ENCODE measurements around the gene HSD3B1. TPM values are rescaled to one million over a fixed set of nuclear protein-coding genes. Genes with fewer than 3 reads are reported as not detected.

Gene HSD3B1
- polyA plus RNA-seq, 1 of the 3 experiments (the other 2 are of a cell fraction): not detected

DNA sequence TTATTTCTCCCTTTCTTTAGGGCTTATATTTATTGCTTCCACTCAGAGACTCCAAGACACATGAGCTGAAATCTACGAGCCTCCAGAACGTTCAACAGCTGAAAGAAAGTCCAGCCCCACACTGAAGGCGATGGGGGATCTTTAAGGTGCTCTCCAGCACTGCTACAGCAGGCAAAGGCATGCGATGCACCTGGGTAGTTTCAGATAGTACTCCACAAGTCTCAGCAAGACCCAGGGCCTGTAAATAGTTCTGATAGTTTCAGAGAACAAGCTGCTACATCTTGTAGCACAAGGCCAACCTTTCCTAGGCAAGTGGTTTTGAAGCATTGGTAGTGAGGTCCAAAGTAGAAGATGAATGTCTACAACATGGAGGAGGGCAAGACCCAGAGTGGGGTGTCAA, 2.2 kb upstream of the HSD3B1 start:
- Histone ChIP-seq H3K4me2 (no peak overlapping the region), H3K9me3 (no peaks in the 10 kb centered on the region), H3K27ac (ENCODE audit: low read depth in 2 of 2, low read length in 1 of 2) (no peak overlapping the region), H3F3A (replicated peaks; ENCODE audit: insufficient read depth) (no peaks in the 10 kb centered on the region), H3K36me3 (replicated peaks in 1 of 2; ENCODE audit: control insufficient read depth in 1 of 2, insufficient read depth in 2 of 2, low read length in 1 of 2) (no peaks in the 10 kb centered on the region), H3K9ac (no peak overlapping the region), H3K27me3 (ENCODE audit: insufficient read depth) (no peaks in the 10 kb centered on the region; the same call in 1 of the 2 replicates), H2AFZ (ENCODE audit: low read depth) (no peak overlapping the region), H4K20me1 (ENCODE audit: insufficient read depth) (no peaks in the 10 kb centered on the region), H3K4me1 (ENCODE audit: control insufficient read depth in 1 of 2, insufficient read depth in 2 of 2, low read depth in 1 of 2, low read length in 1 of 2) (no peaks in the 10 kb centered on the region), H3K79me2 (ENCODE audit: insufficient read depth) (no peaks in the 10 kb centered on the region), H3K4me3 (ENCODE audit: low read depth in 2 of 2, low read length in 1 of 2) (no peak overlapping the region), H3K9me2 (no peaks in the 10 kb centered on the region)
- CTCF ChIA-PET: no interaction called here
- POLR2A ChIA-PET: no interaction called here
- DNase-seq: no peak
- TF ChIP-seq CHD2 (IDR thresholded peaks at IDR 0.05; ENCODE audit: low read length, partially characterized antibody): no peak
- TF ChIP-seq, protein P1, sequence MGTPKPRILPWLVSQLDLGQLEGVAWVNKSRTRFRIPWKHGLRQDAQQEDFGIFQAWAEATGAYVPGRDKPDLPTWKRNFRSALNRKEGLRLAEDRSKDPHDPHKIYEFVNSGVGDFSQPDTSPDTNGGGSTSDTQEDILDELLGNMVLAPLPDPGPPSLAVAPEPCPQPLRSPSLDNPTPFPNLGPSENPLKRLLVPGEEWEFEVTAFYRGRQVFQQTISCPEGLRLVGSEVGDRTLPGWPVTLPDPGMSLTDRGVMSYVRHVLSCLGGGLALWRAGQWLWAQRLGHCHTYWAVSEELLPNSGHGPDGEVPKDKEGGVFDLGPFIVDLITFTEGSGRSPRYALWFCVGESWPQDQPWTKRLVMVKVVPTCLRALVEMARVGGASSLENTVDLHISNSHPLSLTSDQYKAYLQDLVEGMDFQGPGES (IDR thresholded peaks at IDR 0.05; ENCODE audit: low read depth, low read length): no peak
- TF ChIP-seq TAF1 (IDR thresholded peaks at IDR 0.05; ENCODE audit: borderline replicate concordance, low read depth, low read length): no peak
- TF ChIP-seq GABPA (IDR thresholded peaks at IDR 0.05; ENCODE audit: low read depth): no peak
- no peak for TF ChIP-seq SIN3A (IDR thresholded peaks at IDR 0.05; ENCODE audit: borderline replicate concordance, low read depth, low read length)
- TF ChIP-seq, protein P2, sequence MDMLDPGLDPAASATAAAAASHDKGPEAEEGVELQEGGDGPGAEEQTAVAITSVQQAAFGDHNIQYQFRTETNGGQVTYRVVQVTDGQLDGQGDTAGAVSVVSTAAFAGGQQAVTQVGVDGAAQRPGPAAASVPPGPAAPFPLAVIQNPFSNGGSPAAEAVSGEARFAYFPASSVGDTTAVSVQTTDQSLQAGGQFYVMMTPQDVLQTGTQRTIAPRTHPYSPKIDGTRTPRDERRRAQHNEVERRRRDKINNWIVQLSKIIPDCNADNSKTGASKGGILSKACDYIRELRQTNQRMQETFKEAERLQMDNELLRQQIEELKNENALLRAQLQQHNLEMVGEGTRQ (IDR thresholded peaks at IDR 0.05; ENCODE audit: borderline replicate concordance, low read depth, low read length): no peak
- TF ChIP-seq, protein P3, sequence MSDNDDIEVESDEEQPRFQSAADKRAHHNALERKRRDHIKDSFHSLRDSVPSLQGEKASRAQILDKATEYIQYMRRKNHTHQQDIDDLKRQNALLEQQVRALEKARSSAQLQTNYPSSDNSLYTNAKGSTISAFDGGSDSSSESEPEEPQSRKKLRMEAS (IDR thresholded peaks at IDR 0.05; ENCODE audit: low read depth): no peak
- WGBS (ENCODE audit: low lambda C conversion rate): 7% methylated on average over 4 of the region's 4 CpGs

DNA sequence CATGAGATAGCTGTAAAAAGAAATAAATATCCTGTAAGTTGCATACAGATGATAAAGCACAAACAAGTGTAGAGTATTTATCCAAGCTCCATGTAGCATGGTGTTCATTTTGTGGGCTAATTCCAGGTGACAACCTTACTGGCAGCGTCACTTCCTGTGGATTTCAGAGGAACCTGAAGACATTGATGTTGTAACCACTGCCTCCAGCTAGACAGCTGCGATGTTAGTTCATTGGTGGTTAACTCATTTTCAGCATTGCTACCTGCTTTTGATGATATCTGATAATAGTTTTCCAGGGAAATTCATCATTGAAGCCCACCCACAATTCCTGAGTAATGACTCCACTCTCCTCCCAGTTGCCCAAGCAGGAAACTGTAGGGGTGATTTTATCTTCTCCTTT, 3.0 kb downstream of the HSD3B1 start:
- ChIA-PET CTCF (no interaction called here), POLR2A (no interaction called here)
- Histone ChIP-seq H3K4me3 (ENCODE audit: low read depth in 2 of 2, low read length in 1 of 2) (no peak overlapping the region), H3K27me3 (ENCODE audit: insufficient read depth) (peaks cover 4% of the 10 kb centered on the region; the same call in 1 of the 2 replicates), H3K36me3 (replicated peaks in 1 of 2; ENCODE audit: control insufficient read depth in 1 of 2, insufficient read depth in 2 of 2, low read length in 1 of 2) (no peaks in the 10 kb centered on the region), H3K79me2 (ENCODE audit: insufficient read depth) (no peaks in the 10 kb centered on the region), H4K20me1 (ENCODE audit: insufficient read depth) (no peaks in the 10 kb centered on the region), H3F3A (replicated peaks; ENCODE audit: insufficient read depth) (no peaks in the 10 kb centered on the region), H3K4me2 (no peak overlapping the region), H3K4me1 (ENCODE audit: control insufficient read depth in 1 of 2, insufficient read depth in 2 of 2, low read depth in 1 of 2, low read length in 1 of 2) (no peaks in the 10 kb centered on the region), H3K9ac (no peak overlapping the region), H3K27ac (ENCODE audit: low read depth in 2 of 2, low read length in 1 of 2) (no peak overlapping the region), H3K9me2 (no peaks in the 10 kb centered on the region), H3K9me3 (no peaks in the 10 kb centered on the region), H2AFZ (ENCODE audit: low read depth) (no peak overlapping the region)
- no peak for DNase-seq
- 5% methylated on average over 2 of the region's 2 CpGs for WGBS (ENCODE audit: low lambda C conversion rate)
- TF ChIP-seq, protein P4, sequence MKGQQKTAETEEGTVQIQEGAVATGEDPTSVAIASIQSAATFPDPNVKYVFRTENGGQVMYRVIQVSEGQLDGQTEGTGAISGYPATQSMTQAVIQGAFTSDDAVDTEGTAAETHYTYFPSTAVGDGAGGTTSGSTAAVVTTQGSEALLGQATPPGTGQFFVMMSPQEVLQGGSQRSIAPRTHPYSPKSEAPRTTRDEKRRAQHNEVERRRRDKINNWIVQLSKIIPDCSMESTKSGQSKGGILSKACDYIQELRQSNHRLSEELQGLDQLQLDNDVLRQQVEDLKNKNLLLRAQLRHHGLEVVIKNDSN (IDR thresholded peaks at IDR 0.05; ENCODE audit: borderline replicate concordance, low read depth): no peak
- TF ChIP-seq, protein P5, sequence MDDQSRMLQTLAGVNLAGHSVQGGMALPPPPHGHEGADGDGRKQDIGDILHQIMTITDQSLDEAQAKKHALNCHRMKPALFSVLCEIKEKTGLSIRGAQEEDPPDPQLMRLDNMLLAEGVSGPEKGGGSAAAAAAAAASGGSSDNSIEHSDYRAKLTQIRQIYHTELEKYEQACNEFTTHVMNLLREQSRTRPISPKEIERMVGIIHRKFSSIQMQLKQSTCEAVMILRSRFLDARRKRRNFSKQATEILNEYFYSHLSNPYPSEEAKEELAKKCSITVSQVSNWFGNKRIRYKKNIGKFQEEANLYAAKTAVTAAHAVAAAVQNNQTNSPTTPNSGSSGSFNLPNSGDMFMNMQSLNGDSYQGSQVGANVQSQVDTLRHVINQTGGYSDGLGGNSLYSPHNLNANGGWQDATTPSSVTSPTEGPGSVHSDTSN (IDR thresholded peaks at IDR 0.05): no peak
- TF ChIP-seq EZH2phosphoT487 (IDR thresholded peaks at IDR 0.05; ENCODE audit: borderline replicate concordance, low read depth) (no peak), NFIC (IDR thresholded peaks at IDR 0.05; ENCODE audit: borderline replicate concordance) (no peak), RFX5 (IDR thresholded peaks at IDR 0.05; ENCODE audit: low read length) (no peak), FOXM1 (IDR thresholded peaks at IDR 0.05; ENCODE audit: low read depth) (no peak), MXI1 (IDR thresholded peaks at IDR 0.05; ENCODE audit: low read depth, low read length) (no peak), MEF2A (IDR thresholded peaks at IDR 0.05; ENCODE audit: borderline replicate concordance, low read depth) (no peak), GATA2 (CRISPR knock-in tag; IDR thresholded peaks at IDR 0.05) (no peak), ELF1 (IDR thresholded peaks at IDR 0.05) (no peak), SMC3 (IDR thresholded peaks at IDR 0.05; ENCODE audit: low read depth, low read length) (no peak), FOSL2 (IDR thresholded peaks at IDR 0.05; ENCODE audit: borderline replicate concordance, low read depth) (no peak), RAD21 (IDR thresholded peaks at IDR 0.05; ENCODE audit: low read length) (no peak), TCF12 (IDR thresholded peaks at IDR 0.05) (no peak), JUND (IDR thresholded peaks at IDR 0.05) (no peak), NRF1 (IDR thresholded peaks at IDR 0.05; ENCODE audit: low read depth, low read length) (no peak), TEAD4 (IDR thresholded peaks at IDR 0.05; ENCODE audit: borderline replicate concordance, insufficient read depth) (no peak), TAF1 (IDR thresholded peaks at IDR 0.05; ENCODE audit: borderline replicate concordance, low read depth, low read length) (no peak)
- TF ChIP-seq, protein P6, sequence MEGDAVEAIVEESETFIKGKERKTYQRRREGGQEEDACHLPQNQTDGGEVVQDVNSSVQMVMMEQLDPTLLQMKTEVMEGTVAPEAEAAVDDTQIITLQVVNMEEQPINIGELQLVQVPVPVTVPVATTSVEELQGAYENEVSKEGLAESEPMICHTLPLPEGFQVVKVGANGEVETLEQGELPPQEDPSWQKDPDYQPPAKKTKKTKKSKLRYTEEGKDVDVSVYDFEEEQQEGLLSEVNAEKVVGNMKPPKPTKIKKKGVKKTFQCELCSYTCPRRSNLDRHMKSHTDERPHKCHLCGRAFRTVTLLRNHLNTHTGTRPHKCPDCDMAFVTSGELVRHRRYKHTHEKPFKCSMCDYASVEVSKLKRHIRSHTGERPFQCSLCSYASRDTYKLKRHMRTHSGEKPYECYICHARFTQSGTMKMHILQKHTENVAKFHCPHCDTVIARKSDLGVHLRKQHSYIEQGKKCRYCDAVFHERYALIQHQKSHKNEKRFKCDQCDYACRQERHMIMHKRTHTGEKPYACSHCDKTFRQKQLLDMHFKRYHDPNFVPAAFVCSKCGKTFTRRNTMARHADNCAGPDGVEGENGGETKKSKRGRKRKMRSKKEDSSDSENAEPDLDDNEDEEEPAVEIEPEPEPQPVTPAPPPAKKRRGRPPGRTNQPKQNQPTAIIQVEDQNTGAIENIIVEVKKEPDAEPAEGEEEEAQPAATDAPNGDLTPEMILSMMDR (IDR thresholded peaks at IDR 0.05): no peak
